A549 (cell line): ENCODE data around the gene VPS45.

Source experiments
- CEBPB ChIP-seq, 2 experiments: fragments of >200 bp in 1 of 2; sonication (Bioruptor Twin) in 1 of 2; formaldehyde crosslinking in 1 of 2; IDR thresholded peaks; 2 replicates each; pipeline ENCODE4 v1.6.1; 2012 to 2016
- JUN ChIP-seq, 2 experiments: fragments of >200 bp; sonication (Bioruptor Twin); formaldehyde crosslinking; IDR thresholded peaks; 2 replicates in 1 of 2; 3 replicates in 1 of 2; pipeline ENCODE4 v1.6.1; 2016 to 2017
- POLR2A ChIP-seq: IDR thresholded peaks from 2 replicates; pipeline ENCODE4 v1.6.1; 2012; ENCODE audit warnings: mild to moderate bottlenecking, low read length
- REST ChIP-seq: fragments of 200-600 bp; sonication (generic); IDR thresholded peaks from 2 replicates; pipeline ENCODE4 v1.6.1; 2016; ENCODE audit warnings: antibody characterized with exemption, mild to moderate bottlenecking, moderate library complexity
- RFX5 ChIP-seq: fragments of 450-650 bp; IDR thresholded peaks from 2 replicates; pipeline ENCODE4 v1.7.1; 2014; ENCODE audit warnings: antibody characterized with exemption, mild to moderate bottlenecking, moderate library complexity
- TF ChIP-seq, protein P1 (sequence below): fragments of >200 bp; sonication (Bioruptor Twin); formaldehyde crosslinking; IDR thresholded peaks from 3 replicates; pipeline ENCODE4 v1.5.1; 2016

GRCh38 chr1:150022357-150022756 lies 45.2 kb upstream of the VPS45 start:
- TF ChIP-seq POLR2A (no peak), JUN (IDR thresholded peaks at IDR 0.05) (no peak), CEBPB (IDR thresholded peaks at IDR 0.05) (no peak), REST (no peak), RFX5 (no peak)
- TF ChIP-seq, protein P1, sequence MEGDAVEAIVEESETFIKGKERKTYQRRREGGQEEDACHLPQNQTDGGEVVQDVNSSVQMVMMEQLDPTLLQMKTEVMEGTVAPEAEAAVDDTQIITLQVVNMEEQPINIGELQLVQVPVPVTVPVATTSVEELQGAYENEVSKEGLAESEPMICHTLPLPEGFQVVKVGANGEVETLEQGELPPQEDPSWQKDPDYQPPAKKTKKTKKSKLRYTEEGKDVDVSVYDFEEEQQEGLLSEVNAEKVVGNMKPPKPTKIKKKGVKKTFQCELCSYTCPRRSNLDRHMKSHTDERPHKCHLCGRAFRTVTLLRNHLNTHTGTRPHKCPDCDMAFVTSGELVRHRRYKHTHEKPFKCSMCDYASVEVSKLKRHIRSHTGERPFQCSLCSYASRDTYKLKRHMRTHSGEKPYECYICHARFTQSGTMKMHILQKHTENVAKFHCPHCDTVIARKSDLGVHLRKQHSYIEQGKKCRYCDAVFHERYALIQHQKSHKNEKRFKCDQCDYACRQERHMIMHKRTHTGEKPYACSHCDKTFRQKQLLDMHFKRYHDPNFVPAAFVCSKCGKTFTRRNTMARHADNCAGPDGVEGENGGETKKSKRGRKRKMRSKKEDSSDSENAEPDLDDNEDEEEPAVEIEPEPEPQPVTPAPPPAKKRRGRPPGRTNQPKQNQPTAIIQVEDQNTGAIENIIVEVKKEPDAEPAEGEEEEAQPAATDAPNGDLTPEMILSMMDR: no peak
